ENCODE results near the gene KNDC1.
"Not testable (repeated sequence)": the region's sequence is repeated elsewhere in the genome, so short reads cannot be mapped to it uniquely, and the experiment has no call there.

The KNDC1 gene

GRCh38 chr10:133249094-133249780 is 89.2 kb downstream of the KNDC1 start:
- DNase-seq (ENCODE audit: extremely low spot score, insufficient read length, low read depth): no peak
- FAIRE-seq: no peak

DNA sequence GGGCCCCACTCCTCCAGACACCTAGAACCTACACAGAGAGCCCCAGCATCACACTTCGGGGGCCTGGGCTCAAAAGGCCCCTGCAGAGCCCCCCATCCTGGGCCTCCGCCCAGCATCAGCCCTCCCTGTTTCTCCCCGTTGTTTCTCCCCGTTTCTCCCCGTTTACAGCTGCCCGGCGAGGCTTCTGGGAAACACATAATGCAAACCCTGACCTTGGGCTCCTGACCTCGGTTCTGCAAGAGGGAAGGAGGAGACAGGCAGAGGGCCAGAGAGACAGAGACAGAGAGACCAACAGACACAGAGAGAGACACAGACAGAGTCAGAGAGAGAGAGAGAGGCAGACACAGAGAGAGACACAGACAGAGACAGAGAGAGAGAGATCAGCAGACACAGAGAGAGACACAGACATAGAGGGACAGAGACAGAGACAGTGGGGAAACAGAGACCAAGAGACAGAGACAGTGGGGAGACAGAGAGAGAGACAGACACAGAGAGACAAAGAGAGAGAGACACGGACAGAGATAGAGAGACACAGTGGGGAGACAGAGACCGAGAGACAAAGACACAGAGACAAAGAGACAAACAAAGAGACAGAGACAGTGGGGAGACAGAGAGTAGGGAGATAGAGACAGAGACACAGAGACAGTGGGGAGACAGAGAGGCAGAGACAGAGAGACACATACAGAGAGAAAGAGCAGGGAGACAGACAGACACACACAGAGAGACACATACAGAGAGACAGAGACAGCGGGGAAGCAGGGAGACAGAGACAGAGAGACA is 90.1 kb downstream of the KNDC1 start:
- DNase-seq (ENCODE audit: extremely low spot score, insufficient read length, low read depth) (no peak), FAIRE-seq (no peak)

DNA sequence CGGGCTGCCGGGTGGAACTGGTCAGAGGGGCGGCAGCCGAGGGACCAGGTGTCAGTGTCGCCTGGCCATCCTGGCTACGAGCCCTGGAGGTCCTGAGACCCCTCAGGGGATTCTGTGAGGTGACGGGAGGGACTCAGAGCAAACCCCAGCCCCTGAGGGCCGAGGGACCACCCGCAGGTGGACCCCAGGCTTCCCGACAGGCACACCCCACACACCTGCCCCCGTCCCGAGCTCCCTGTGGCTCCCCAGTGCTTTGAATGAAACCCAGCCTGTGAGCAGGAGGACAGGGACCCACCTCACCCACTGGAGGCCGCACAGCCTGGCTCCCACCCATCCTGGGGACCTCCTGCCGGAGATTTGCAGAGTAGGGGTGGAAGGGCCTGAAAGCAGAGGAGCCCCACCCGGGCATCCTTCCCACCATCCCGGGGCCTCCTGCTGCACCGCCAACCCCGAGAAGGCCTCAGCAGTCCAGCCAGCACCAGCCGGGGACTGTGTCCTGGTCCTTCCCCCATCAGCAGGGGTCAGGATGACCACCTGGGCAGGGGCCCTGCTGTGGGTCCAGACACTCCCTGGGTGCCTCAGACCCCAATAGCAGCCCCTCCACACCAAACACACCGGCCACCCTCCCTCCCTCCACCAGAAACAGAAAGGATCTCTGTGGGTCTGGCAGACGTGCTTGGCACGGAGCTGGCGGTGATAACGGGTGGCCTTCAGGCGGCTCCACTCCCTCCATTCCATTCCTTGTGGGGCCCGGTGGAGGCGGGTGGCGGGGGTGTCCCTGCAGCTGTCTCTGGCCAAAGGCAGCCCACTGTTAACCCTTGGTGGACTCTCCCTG is 91.6 kb downstream of the KNDC1 start:
- FAIRE-seq: no peak
- DNase-seq (ENCODE audit: extremely low spot score, insufficient read length, low read depth): no peak

GRCh38 chr10:133252223-133252552 is 92.2 kb downstream of the KNDC1 start:
- FAIRE-seq (no peak), DNase-seq (ENCODE audit: extremely low spot score, insufficient read length, low read depth) (no peak)

GRCh38 chr10:133253361-133253955 is 93.4 kb downstream of the KNDC1 start:
- no peak for DNase-seq (ENCODE audit: extremely low spot score, insufficient read length, low read depth)
- no peak for FAIRE-seq

GRCh38 chr10:133254421-133255120 is 94.6 kb downstream of the KNDC1 start:
- DNase-seq (ENCODE audit: extremely low spot score, insufficient read length, low read depth) (no peak), FAIRE-seq (no peak)

- FAIRE-seq (no peak), DNase-seq (ENCODE audit: extremely low spot score, insufficient read length, low read depth) (no peak)
Measured at GRCh38 chr10:133255323-133255722, 95.3 kb downstream of the KNDC1 start.

DNA sequence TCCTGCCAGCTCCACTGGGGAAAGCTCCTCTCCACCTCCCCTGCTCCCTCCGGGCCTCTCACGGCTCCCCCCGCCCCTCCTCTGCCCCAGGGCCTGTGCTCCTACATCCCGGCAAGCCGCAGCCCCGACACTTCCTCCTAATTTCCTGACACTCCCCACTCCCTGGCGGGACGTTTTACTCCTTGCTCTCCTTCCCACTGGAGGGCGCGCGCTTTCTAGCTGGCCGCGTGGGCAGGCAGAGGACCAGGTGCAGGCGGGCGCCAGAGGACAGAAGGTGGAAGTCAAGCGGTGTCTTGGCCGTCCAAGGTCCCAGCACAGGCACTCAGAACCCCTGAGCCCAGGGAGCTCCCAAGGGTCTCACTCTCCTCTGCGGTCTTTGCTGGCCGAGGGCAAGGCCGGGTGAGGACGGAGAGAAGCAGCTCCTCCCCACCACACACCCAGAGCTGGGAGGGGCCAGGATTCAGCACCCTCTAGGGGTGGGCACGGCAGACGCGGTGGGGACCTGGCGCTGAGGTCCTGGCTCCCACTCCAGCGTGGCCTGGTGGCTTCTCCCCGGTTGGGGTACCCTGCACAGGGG is 97.6 kb downstream of the KNDC1 start:
- peak; percentile 62 for FAIRE-seq
- DNase-seq (ENCODE audit: extremely low spot score, insufficient read length, low read depth): no peak

DNA sequence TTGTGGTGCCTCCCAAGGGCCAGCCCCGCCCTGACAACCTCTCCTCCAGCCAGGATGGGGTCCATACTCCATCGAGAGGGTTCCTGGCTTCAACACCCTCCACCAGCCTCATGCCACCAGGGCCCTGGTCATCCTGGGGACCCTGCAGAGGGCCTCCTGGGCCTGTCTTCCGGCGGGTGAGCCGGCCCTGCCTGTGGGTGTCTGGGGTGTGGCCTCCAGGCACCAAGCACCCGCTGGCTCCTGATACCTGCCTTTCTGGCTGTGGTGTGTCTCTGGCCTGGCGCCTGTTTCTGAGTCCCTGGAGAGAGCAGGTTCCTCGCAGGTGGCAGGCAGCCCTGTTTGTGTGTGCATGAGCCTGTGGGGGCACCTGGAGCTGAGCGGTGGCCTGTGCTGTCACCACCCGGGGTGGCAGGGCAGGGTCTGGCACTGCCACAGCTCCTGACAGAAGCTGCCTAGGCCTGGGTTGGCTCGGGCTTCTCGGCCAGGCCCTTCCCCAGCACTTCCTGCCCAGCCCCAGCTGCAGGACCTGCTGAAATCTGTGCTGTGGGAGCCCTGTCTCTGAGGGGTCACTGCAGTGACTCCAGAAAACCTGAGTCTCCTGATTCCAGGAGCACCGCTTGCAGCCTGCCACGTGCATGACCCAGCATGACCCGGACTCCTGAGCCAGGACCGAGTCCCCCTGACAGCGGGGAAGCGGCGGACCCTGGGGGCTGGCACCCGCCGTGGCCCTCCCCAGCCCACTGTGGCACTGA is 98.2 kb downstream of the KNDC1 start:
- FAIRE-seq: peak; percentile 45

GRCh38 chr10:133258818-133259601 is 99.0 kb downstream of the KNDC1 start:
- DNase-seq (ENCODE audit: extremely low spot score, insufficient read length, low read depth): no peak
- peak; percentile 36 for FAIRE-seq

More for the DNA sequence above, 98.2 kb downstream of the KNDC1 start:
- no peak for DNase-seq (ENCODE audit: extremely low spot score, insufficient read length, low read depth)

DNA sequence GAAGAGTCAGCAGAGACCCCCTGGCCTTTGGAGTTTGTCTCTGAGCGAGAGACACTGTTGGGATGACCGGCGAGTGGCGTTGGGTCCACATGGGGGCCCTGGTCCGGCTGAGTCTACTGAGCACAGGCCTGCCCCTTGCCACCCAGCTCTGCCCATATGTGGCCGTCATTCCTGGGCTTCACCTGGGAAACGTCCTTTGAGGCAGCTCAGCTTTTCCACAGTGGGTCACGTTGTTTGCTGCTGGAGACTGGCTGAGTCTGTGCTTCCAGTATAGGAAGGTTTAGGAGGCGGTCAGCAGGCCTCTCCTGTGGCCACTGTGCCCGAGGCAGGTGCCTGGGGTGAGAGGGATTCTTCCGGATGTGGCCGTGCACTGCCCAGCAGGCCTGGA is 99.6 kb downstream of the KNDC1 start:
- FAIRE-seq: no peak
- no peak for DNase-seq (ENCODE audit: extremely low spot score, insufficient read length, low read depth)

DNA sequence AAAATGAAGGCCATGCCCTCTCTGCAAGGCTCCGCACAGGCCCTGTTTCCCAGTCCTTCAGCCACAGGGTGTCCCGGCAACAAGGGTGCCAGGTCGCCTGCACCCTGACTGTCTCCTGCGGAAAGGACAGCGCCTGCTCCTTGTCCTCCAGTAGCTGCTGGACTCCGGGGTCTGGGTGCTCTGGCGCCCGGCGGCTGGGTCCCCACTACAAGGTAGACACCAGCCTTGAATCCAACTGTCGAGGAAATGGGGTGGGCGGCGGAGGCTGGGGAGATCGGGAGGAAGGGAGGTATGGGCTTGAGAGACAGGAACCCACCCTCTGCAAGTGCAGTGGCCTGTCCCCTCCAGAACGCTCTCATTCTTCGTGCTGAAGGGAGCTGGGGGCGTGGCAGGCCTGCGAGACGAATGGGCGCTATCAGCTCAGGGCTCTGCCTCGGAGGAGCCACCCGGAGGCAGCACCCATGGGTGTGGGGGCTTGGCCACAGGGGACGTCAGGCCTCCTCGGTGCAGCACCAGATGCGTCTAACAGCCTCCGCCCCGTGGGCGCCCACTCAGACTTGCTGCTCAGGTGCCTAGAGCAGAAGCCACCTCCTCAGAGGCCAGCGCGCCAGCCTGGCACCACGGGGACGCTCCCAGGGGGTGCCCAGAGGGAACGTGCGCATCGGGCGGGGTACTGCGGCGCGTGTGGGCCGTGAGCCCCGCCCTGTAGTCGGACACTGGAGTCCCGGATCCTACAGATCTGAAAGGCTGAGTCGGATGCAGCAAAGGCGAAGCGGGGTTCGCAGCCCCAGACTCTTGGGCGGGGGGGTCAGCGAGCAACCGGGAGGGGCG is 101.1 kb downstream of the KNDC1 start:
- DNase-seq (ENCODE audit: extremely low spot score, insufficient read length, low read depth) (no peak), FAIRE-seq (peak; percentile 66)

GRCh38 chr10:133261726-133262325 is 101.8 kb downstream of the KNDC1 start:
- FAIRE-seq (peak; percentile 64), DNase-seq (ENCODE audit: extremely low spot score, insufficient read length, low read depth) (peak; percentile 83)

DNA sequence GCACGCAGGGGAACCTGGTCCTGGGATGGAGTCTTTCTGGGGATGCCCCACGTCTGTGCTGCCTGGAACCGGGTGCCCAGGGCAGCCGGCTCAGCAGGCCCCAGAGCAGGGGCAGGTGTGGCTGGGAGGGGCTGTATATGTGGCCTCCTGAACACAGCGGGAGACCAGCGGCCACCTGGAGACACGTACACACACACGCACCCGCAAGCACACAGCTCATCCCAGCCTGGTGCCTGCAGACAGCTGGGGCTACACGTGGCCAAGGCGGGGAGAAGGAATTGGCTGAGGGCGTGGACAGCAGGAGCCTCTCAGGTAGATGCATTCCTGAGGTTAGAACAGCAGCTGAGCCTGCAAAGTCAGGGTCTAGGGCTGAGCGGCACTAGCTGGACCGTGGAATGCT is 102.7 kb downstream of the KNDC1 start:
- DNase-seq (ENCODE audit: extremely low spot score, insufficient read length, low read depth) (no peak), FAIRE-seq (no peak)

- no peak for DNase-seq (ENCODE audit: extremely low spot score, insufficient read length, low read depth)
- FAIRE-seq: no peak
Measured at GRCh38 chr10:133263674-133264073, 103.7 kb downstream of the KNDC1 start.

GRCh38 chr10:133264461-133264860 is 104.4 kb downstream of the KNDC1 start:
- no peak for FAIRE-seq
- no peak for DNase-seq (ENCODE audit: extremely low spot score, insufficient read length, low read depth)

DNA sequence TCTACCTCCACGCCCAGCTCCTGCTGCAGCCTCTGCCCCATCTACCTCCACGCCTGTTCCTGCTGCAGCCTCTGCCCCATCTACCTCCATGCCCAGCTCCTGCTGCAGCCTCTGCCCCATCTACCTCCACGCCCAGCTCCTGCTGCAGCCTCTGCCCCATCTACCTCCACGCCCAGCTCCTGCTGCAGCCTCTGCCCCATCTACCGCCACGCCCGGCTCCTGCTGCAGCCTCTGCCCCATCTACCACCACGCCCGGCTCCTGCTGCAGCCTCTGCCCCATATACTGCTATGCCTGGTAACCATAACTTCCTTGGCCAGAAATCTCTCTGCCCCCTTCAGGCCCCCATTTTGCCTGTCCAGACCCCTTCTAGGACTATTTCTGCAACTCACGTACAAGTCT is 105.0 kb downstream of the KNDC1 start:
- DNase-seq (ENCODE audit: extremely low spot score, insufficient read length, low read depth); FAIRE-seq: not testable (repeated sequence)
